ENCODE measurements around the gene CDK5RAP1. TPM values are rescaled to one million over a fixed set of nuclear protein-coding genes. Genes with fewer than 3 reads are reported as not detected.

The CDK5RAP1 gene
- polyA plus RNA-seq, 3 donors = 24.4 to 65.0 (median 25.5) TPM

DNA sequence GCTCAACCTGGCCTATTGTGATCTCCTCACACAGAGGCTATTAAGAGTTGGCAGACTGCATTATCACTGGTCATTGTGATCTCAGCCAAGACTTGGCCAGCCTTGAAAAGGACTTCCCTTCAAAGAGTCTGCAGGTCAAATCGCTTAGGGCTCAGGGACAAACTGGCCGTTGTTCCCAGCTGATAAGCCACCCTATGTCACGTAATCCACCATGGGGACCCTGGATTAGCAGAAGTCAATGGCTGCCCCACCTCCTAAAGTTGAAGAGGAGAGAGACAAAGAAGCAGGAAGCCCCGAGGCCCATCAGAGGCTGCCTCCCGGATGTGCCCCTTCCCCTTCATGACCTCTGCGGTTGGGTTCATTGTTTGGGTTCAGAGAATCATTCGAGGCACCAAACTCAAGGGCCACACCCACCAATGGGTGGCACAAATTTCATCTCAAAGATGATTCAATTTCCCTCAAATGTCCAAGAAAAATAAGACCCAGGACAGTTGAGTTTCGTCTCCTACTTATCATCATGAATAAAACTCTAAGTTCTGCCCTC, 61.7 kb downstream of the CDK5RAP1 start:
- Mint-ChIP-seq H3K9me3 (peaks cover 0 to 1% (median 0%) of the 10 kb centered on the region in 7 donors), H3K4me3 (no peak overlapping the region), H3K36me3 (no peaks in the 10 kb centered on the region), H3K4me1 (no peaks in the 10 kb centered on the region), H3K27ac (no peak overlapping the region), H3K27me3 (ENCODE audit: low read depth in 3 of 3) (peaks cover 0 to 2% (median 0%) of the 10 kb centered on the region in 3 donors)
- Histone ChIP-seq H3K4me2 (replicated peaks; ENCODE audit: extremely low read depth, low read length, poor library complexity, severe bottlenecking) (no peak overlapping the region), H3K27ac (ENCODE audit: low read depth in 1 of 2, low read length in 2 of 2) (no peak overlapping the region), H3K4me1 (ENCODE audit: control insufficient read depth in 1 of 2, insufficient read depth in 2 of 2, low read length in 2 of 2) (no peaks in the 10 kb centered on the region), H3K27me3 (ENCODE audit: control insufficient read depth in 2 of 2, insufficient read depth in 2 of 2, low read length in 2 of 2) (no peaks in the 10 kb centered on the region), H3K4me3 (replicated peaks in 1 of 3; ENCODE audit: low read depth in 2 of 3, low read length in 3 of 3) (no peak overlapping the region), H3K79me2 (ENCODE audit: insufficient read depth, low read length) (no peaks in the 10 kb centered on the region), H3K9ac (ENCODE audit: insufficient read depth, low read length, poor library complexity, severe bottlenecking) (no peak overlapping the region), H4K20me1 (ENCODE audit: insufficient read depth, low read length) (no peaks in the 10 kb centered on the region), H2AFZ (ENCODE audit: insufficient read depth, low read depth, low read length, poor library complexity, severe bottlenecking) (no peak overlapping the region), H3K36me3 (replicated peaks in 1 of 2; ENCODE audit: control insufficient read depth in 1 of 2, insufficient read depth in 2 of 2, low read length in 2 of 2) (no peaks in the 10 kb centered on the region), H3K9me3 (replicated peaks in 1 of 2; ENCODE audit: control insufficient read depth in 1 of 2, insufficient read depth in 1 of 2, low read length in 2 of 2) (no peaks in the 10 kb centered on the region)
- no peak for TF ChIP-seq CTCF (IDR thresholded peaks at IDR 0.05)
- no peak for DNase-seq
- intact Hi-C loops (cut with micrococcal nuclease) = no loop called here
- WGBS (ENCODE audit: insufficient coverage) = 77% methylated on average over 6 of the region's 8 CpGs

GRCh38 chr20:33338467-33339258, 62.7 kb downstream of the CDK5RAP1 start:
- DNase-seq = no peak
- no peak overlapping the region for H3K9ac ChIP-seq (ENCODE audit: insufficient read depth, low read length, poor library complexity, severe bottlenecking)
- H4K20me1 ChIP-seq (ENCODE audit: insufficient read depth, low read length) = no peaks in the 10 kb centered on the region
- Mint-ChIP-seq H3K4me1 (no peaks in the 10 kb centered on the region), H3K4me3 (no peak overlapping the region), H3K9me3 (peaks cover 0 to 1% (median 0%) of the 10 kb centered on the region in 7 donors), H3K27ac (no peak overlapping the region), H3K36me3 (no peaks in the 10 kb centered on the region), H3K27me3 (ENCODE audit: low read depth in 3 of 3) (peaks cover 0 to 3% (median 2%) of the 10 kb centered on the region in 3 donors)
- H3K4me2 ChIP-seq (replicated peaks; ENCODE audit: extremely low read depth, low read length, poor library complexity, severe bottlenecking) = no peak overlapping the region
- no peak overlapping the region for H2AFZ ChIP-seq (ENCODE audit: insufficient read depth, low read depth, low read length, poor library complexity, severe bottlenecking)
- H3K4me1 ChIP-seq (ENCODE audit: control insufficient read depth in 1 of 2, insufficient read depth in 2 of 2, low read length in 2 of 2) = no peaks in the 10 kb centered on the region
- H3K4me3 ChIP-seq (replicated peaks in 1 of 3; ENCODE audit: low read depth in 2 of 3, low read length in 3 of 3) = no peak overlapping the region
- no peaks in the 10 kb centered on the region for H3K9me3 ChIP-seq (replicated peaks in 1 of 2; ENCODE audit: control insufficient read depth in 1 of 2, insufficient read depth in 1 of 2, low read length in 2 of 2)
- H3K79me2 ChIP-seq (ENCODE audit: insufficient read depth, low read length) = no peaks in the 10 kb centered on the region
- no peaks in the 10 kb centered on the region for H3K36me3 ChIP-seq (replicated peaks in 1 of 2; ENCODE audit: control insufficient read depth in 1 of 2, insufficient read depth in 2 of 2, low read length in 2 of 2)
- WGBS (ENCODE audit: insufficient coverage) = 100% methylated on average over 1 of the region's 5 CpGs
- H3K27ac ChIP-seq (ENCODE audit: low read depth in 1 of 2, low read length in 2 of 2) = no peak overlapping the region
- no peak for TF ChIP-seq CTCF (IDR thresholded peaks at IDR 0.05)
- intact Hi-C loops (cut with micrococcal nuclease) = no loop called here
- no peaks in the 10 kb centered on the region for H3K27me3 ChIP-seq (ENCODE audit: control insufficient read depth in 2 of 2, insufficient read depth in 2 of 2, low read length in 2 of 2)
